ENCODE measurements around the gene AMDHD1.

AMDHD1 gene

DNA sequence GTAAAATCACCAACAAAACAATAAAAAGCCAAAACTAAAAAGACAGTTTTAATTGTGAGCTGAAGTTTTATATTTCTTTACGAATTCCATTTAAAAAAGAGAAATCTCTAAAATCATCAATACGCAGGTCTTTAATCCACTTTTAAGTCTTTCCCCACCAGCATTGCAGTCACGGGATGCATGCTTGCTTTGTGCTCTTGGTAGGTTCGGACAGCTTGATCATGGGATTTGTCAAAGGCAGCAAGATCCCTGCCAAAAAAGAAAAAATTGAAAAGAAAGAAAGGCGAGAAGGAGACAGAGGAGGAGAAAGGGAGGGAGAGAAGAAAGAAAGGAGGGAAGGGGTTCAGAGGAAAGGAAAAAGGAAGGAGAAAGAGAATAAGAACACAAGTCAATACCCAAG, 57.7 kb downstream of the AMDHD1 start:
- Histone ChIP-seq H3K27me3 (replicated peaks; ENCODE audit: control insufficient read depth, insufficient read depth, low read length, poor library complexity, severe bottlenecking) (no peaks in the 10 kb centered on the region), H3K4me1 (ENCODE audit: control insufficient read depth, insufficient read depth, low read length, poor library complexity, severe bottlenecking) (no peaks in the 10 kb centered on the region), H3K4me3 (ENCODE audit: insufficient read depth, low read depth, low read length, poor library complexity, severe bottlenecking) (no peak overlapping the region), H3K9me3 (ENCODE audit: control insufficient read depth, low read length) (no peaks in the 10 kb centered on the region), H3K36me3 (ENCODE audit: control insufficient read depth, insufficient read depth, low read length) (peaks cover 21% of the 10 kb centered on the region), H3K27ac (ENCODE audit: insufficient read depth, low read length, poor library complexity, severe bottlenecking) (no peak overlapping the region)
- no peak for DNase-seq

DNA sequence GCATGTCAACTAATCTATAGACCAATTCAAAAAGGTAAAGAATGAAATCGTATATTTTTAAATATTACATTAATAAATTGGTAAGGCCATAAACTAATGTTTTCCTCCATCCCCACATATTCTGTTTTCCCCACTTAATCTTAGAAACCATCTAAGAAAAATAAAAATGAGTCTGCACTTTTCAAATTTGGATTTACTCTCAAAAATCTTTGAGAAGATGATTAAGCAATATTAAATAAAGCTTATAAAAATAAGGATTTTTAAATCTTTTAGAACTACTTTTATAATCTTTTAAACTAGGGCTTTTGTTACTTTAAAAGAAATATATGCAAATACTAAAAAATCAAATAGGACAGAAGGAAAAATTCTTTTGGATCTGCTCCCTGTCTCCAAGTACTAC, 63.6 kb downstream of the AMDHD1 start:
- Histone ChIP-seq H3K9me3 (ENCODE audit: control insufficient read depth, low read length) (no peaks in the 10 kb centered on the region), H3K27me3 (replicated peaks; ENCODE audit: control insufficient read depth, insufficient read depth, low read length, poor library complexity, severe bottlenecking) (no peaks in the 10 kb centered on the region), H3K4me3 (ENCODE audit: insufficient read depth, low read depth, low read length, poor library complexity, severe bottlenecking) (no peak overlapping the region), H3K36me3 (ENCODE audit: control insufficient read depth, insufficient read depth, low read length) (peaks cover 59% of the 10 kb centered on the region), H3K27ac (ENCODE audit: insufficient read depth, low read length, poor library complexity, severe bottlenecking) (no peak overlapping the region), H3K4me1 (ENCODE audit: control insufficient read depth, insufficient read depth, low read length, poor library complexity, severe bottlenecking) (no peaks in the 10 kb centered on the region)
- no peak for DNase-seq

DNA sequence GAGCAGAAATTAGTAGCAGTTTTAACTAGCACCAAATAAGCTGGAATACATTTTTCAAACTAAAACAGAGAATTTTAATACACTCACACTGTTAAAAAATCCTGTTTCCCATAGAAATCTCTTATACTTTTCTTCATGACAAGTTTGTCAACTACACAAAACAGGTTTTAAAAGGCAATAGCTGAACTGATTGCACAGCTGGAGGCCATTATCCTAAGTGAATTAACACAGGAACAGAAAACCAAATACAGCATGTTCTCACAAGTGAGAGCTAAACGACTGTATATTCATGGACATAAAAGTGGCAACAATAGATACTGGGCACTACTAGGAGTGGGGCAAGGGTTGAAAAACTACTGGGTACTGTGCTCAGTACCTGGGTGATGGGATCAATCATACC, 64.6 kb downstream of the AMDHD1 start:
- H3K36me3 ChIP-seq (ENCODE audit: control insufficient read depth, insufficient read depth, low read length), result peaks cover 68% of the 10 kb centered on the region
- H3K4me3 ChIP-seq (ENCODE audit: insufficient read depth, low read depth, low read length, poor library complexity, severe bottlenecking), result no peak overlapping the region
- no peaks in the 10 kb centered on the region for H3K9me3 ChIP-seq (ENCODE audit: control insufficient read depth, low read length)
- no peaks in the 10 kb centered on the region for H3K27me3 ChIP-seq (replicated peaks; ENCODE audit: control insufficient read depth, insufficient read depth, low read length, poor library complexity, severe bottlenecking)
- no peaks in the 10 kb centered on the region for H3K4me1 ChIP-seq (ENCODE audit: control insufficient read depth, insufficient read depth, low read length, poor library complexity, severe bottlenecking)
- DNase-seq, result no peak
- no peak overlapping the region for H3K27ac ChIP-seq (ENCODE audit: insufficient read depth, low read length, poor library complexity, severe bottlenecking)

DNA sequence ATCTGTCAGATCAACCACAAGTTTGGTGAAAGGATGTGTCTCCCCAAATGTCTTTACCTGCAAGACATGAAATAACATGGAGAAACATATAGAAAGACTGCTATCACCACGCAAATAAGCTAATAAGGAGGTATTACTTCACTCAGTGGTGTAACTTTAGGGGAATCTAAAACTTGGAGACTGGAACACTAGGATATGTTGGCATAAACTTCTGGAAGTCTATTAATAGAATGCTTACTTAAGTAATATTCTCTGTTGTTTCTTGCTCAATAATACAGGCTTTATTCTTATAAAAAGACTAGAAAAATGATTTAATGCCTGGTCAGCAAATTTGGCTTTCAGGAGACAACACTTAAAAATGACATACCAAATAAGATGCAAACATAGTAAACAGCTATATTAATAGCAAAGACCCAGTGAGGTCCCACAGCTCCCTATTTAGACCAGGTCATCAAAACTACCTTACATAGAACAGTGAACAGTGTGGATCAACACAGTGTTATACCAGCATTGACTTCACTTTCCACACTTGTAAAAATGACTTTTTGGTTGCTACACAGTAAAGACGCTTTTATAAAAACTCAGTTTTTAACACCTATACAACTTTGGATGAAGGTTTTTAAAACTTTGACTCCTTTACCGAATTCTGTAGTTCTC, 71.9 kb downstream of the AMDHD1 start:
- H3K36me3 ChIP-seq (ENCODE audit: control insufficient read depth, insufficient read depth, low read length), result peaks cover 57% of the 10 kb centered on the region
- H3K9me3 ChIP-seq (ENCODE audit: control insufficient read depth, low read length), result no peaks in the 10 kb centered on the region
- H3K27me3 ChIP-seq (replicated peaks; ENCODE audit: control insufficient read depth, insufficient read depth, low read length, poor library complexity, severe bottlenecking), result no peaks in the 10 kb centered on the region
- H3K4me3 ChIP-seq (ENCODE audit: insufficient read depth, low read depth, low read length, poor library complexity, severe bottlenecking), result no peak overlapping the region
- no peaks in the 10 kb centered on the region for H3K4me1 ChIP-seq (ENCODE audit: control insufficient read depth, insufficient read depth, low read length, poor library complexity, severe bottlenecking)
- DNase-seq, result no peak
- no peak overlapping the region for H3K27ac ChIP-seq (ENCODE audit: insufficient read depth, low read length, poor library complexity, severe bottlenecking)

DNA sequence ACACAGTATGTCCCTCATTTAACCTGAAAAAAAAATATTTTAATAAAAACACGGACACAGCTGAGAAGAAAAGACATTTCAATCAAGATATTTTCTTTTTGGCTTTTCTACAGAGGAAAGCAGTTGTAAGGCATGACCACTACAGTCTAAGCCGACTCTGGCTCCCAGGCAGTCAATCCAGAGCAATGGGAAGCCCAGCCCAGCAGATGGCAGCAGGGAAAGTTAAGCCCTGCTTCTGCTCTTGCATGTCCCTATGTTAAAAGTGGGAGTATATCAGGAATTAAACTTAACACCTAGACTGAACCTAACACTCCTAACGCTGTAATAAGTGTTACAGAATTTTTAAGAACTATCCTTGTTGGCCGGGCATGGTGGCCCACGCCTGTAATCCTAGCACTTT, 72.5 kb downstream of the AMDHD1 start:
- no peak for DNase-seq
- no peak overlapping the region for H3K4me3 ChIP-seq (ENCODE audit: insufficient read depth, low read depth, low read length, poor library complexity, severe bottlenecking)
- no peaks in the 10 kb centered on the region for H3K27me3 ChIP-seq (replicated peaks; ENCODE audit: control insufficient read depth, insufficient read depth, low read length, poor library complexity, severe bottlenecking)
- no peak overlapping the region for H3K27ac ChIP-seq (ENCODE audit: insufficient read depth, low read length, poor library complexity, severe bottlenecking)
- peaks cover 51% of the 10 kb centered on the region for H3K36me3 ChIP-seq (ENCODE audit: control insufficient read depth, insufficient read depth, low read length)
- H3K9me3 ChIP-seq (ENCODE audit: control insufficient read depth, low read length), result no peaks in the 10 kb centered on the region
- H3K4me1 ChIP-seq (ENCODE audit: control insufficient read depth, insufficient read depth, low read length, poor library complexity, severe bottlenecking), result no peaks in the 10 kb centered on the region

Measured in effector memory CD4-positive, alpha-beta T cell (primary cell).